Neuronal stem cell (in vitro differentiated cells): ENCODE results near the gene IFT122.

Experiments
- DNase-seq: peaks from one replicate; pipeline ENCODE4 v3.0.0-alpha.2; 2013; ENCODE audit warnings: low spot score
- H2AFZ ChIP-seq: one replicate; pipeline ENCODE4 v1.6.1; 2013; ENCODE audit warnings: mild to moderate bottlenecking, low read length, inconsistent platforms
- H2AK5ac ChIP-seq: 2 replicates; pipeline ENCODE4 v1.6.1; 2013; ENCODE audit warnings: low read depth, mild to moderate bottlenecking, inconsistent platforms, low read length, moderate library complexity, mixed read lengths
- H2BK120ac ChIP-seq: 2 replicates; pipeline ENCODE4 v1.6.1; 2013; ENCODE audit warnings: low read depth, mild to moderate bottlenecking, inconsistent platforms, low read length, moderate library complexity, mixed read lengths
- H2BK12ac ChIP-seq: one replicate; pipeline ENCODE4 v1.6.1; 2013; ENCODE audit warnings: low read length, inconsistent platforms
- H2BK15ac ChIP-seq: 2 replicates; pipeline ENCODE4 v1.6.1; 2013; ENCODE audit warnings: mild to moderate bottlenecking, low read length, inconsistent platforms, mixed read lengths
- H2BK5ac ChIP-seq: one replicate; pipeline ENCODE4 v1.6.1; 2013; ENCODE audit warnings: inconsistent platforms, mild to moderate bottlenecking, low read length, moderate library complexity
- H3K14ac ChIP-seq: one replicate; pipeline ENCODE4 v1.6.1; 2013; ENCODE audit warnings: low read length, inconsistent platforms
- H3K18ac ChIP-seq: 2 replicates; pipeline ENCODE4 v1.6.1; 2013; ENCODE audit warnings: low read length, inconsistent platforms
- H3K23ac ChIP-seq: 2 replicates; pipeline ENCODE4 v1.6.1; 2013; ENCODE audit warnings: low read depth, mild to moderate bottlenecking, mixed read lengths, low read length, inconsistent platforms; ENCODE audit not compliant: poor library complexity
- H3K27ac ChIP-seq: replicated peaks from 3 replicates; pipeline ENCODE4 v1.5.1; 2013; ENCODE audit warnings: low read length, inconsistent platforms
- H3K27me3 ChIP-seq, 3 experiments: 2 replicates each; pipeline ENCODE4 v1.6.1; 2013; ENCODE audit warnings: low read length in 3 of 3, mild to moderate bottlenecking in 2 of 3, inconsistent platforms in 1 of 3, low read depth in 1 of 3, mixed read lengths in 1 of 3, moderate library complexity in 1 of 3; ENCODE audit not compliant: control insufficient read depth in 3 of 3, insufficient read depth in 3 of 3
- H3K36me3 ChIP-seq, 2 donors: replicated peaks in 1 of 2; 2 replicates each; pipeline ENCODE4 v1.6.1; 2013; ENCODE audit warnings: low read length in 2 of 2; ENCODE audit not compliant: control insufficient read depth in 2 of 2, insufficient read depth in 2 of 2
- H3K4ac ChIP-seq: 2 replicates; pipeline ENCODE4 v1.6.1; 2013; ENCODE audit warnings: inconsistent platforms, mild to moderate bottlenecking, low read length, moderate library complexity
- H3K4me1 ChIP-seq, 2 donors: 1 replicate in 1 of 2; 2 replicates in 1 of 2; pipeline ENCODE4 v1.6.1; 2013; ENCODE audit warnings: low read length in 2 of 2, low read depth in 1 of 2; ENCODE audit not compliant: control insufficient read depth in 2 of 2, insufficient read depth in 1 of 2
- H3K4me2 ChIP-seq: one replicate; pipeline ENCODE4 v1.6.1; 2013; ENCODE audit warnings: mild to moderate bottlenecking, low read length, inconsistent platforms; ENCODE audit not compliant: insufficient read depth, poor library complexity, severe bottlenecking
- H3K4me3 ChIP-seq, 2 donors: 2 replicates each; pipeline ENCODE4 v1.5.1; 2013; ENCODE audit warnings: low read length in 2 of 2, mild to moderate bottlenecking in 2 of 2, inconsistent platforms in 1 of 2, moderate library complexity in 1 of 2
- H3K79me1 ChIP-seq: one replicate; pipeline ENCODE4 v1.6.1; 2013; ENCODE audit warnings: low read depth, mild to moderate bottlenecking, inconsistent platforms, low read length, moderate library complexity
- H3K9ac ChIP-seq: one replicate; pipeline ENCODE4 v1.6.1; 2013; ENCODE audit warnings: mild to moderate bottlenecking, low read depth, low read length, inconsistent platforms; ENCODE audit not compliant: poor library complexity
- H3K9me3 ChIP-seq, 2 donors: replicated peaks in 1 of 2; 2 replicates each; pipeline versions ENCODE3 to v1.6.1; 2013; ENCODE audit warnings: low read length in 2 of 2, mild to moderate bottlenecking in 2 of 2, inconsistent platforms in 1 of 2, low read depth in 1 of 2, mixed read lengths in 1 of 2, moderate library complexity in 1 of 2; ENCODE audit not compliant: control insufficient read depth in 2 of 2, insufficient read depth in 1 of 2
- H4K8ac ChIP-seq: one replicate; pipeline ENCODE4 v1.6.1; 2013; ENCODE audit warnings: low read depth, mild to moderate bottlenecking, inconsistent platforms, low read length, moderate library complexity
- H4K91ac ChIP-seq: one replicate; pipeline ENCODE4 v1.6.1; 2013; ENCODE audit warnings: low read length, low read depth, mild to moderate bottlenecking, inconsistent platforms; ENCODE audit not compliant: poor library complexity
- WGBS, 2 donors: extraction: QIAGEN DNeasy Blood & Tissue Kit; methylation state at CpG; one replicate each; pipeline ENCODE4 v1.1.7; 2013; ENCODE audit warnings: missing lambda C conversion rate in 2 of 2, mixed read lengths in 1 of 2; ENCODE audit not compliant: insufficient read length in 2 of 2, insufficient replicate concordance in 1 of 2; ENCODE audit errors: extremely low coverage in 2 of 2; 5-methylcytosine and 5-hydroxymethylcytosine counted together

IFT122 gene

GRCh38 chr3:129524081-129524480 lies 84.1 kb downstream of the IFT122 start:
- WGBS, 2 donors: no CpG with 5 or more reads among the region's 4 CpGs
- Histone ChIP-seq H3K14ac (no peak overlapping the region), H2AK5ac (no peak overlapping the region), H2BK5ac (no peak overlapping the region), H2BK120ac (no peak overlapping the region), H2BK12ac (no peak overlapping the region), H4K8ac (no peak overlapping the region), H2AFZ (no peak overlapping the region), H3K36me3 (peaks cover 0 to 3% of the 10 kb centered on the region in 2 donors), H3K4me2 (no peak overlapping the region), H3K4ac (no peak overlapping the region), H2BK15ac (no peak overlapping the region), H3K18ac (no peak overlapping the region), H3K4me1 (peaks cover 8 to 9% of the 10 kb centered on the region in 2 donors), H3K27me3 (no peaks in the 10 kb centered on the region), H3K27ac (no peak overlapping the region), H3K4me3 (no peak overlapping the region), H4K91ac (no peak overlapping the region), H3K23ac (no peak overlapping the region), H3K9ac (no peak overlapping the region), H3K79me1 (no peaks in the 10 kb centered on the region), H3K9me3 (no peaks in the 10 kb centered on the region)
- no peak for DNase-seq

GRCh38 chr3:129525341-129525968 lies 85.4 kb downstream of the IFT122 start:
- Histone ChIP-seq H3K4ac (no peak overlapping the region), H3K4me2 (no peak overlapping the region), H2AK5ac (no peak overlapping the region), H3K4me3 (no peak overlapping the region), H3K4me1 (peaks cover 16% of the 10 kb centered on the region in 2 donors), H3K23ac (no peak overlapping the region), H3K79me1 (no peaks in the 10 kb centered on the region), H3K9ac (no peak overlapping the region), H2BK15ac (no peak overlapping the region), H2BK12ac (no peak overlapping the region), H3K27ac (no peak overlapping the region), H4K91ac (no peak overlapping the region), H4K8ac (no peak overlapping the region), H3K9me3 (no peaks in the 10 kb centered on the region), H2AFZ (no peak overlapping the region), H2BK5ac (no peak overlapping the region), H3K14ac (no peak overlapping the region), H3K27me3 (no peaks in the 10 kb centered on the region), H3K36me3 (no peaks in the 10 kb centered on the region), H2BK120ac (no peak overlapping the region), H3K18ac (no peak overlapping the region)
- WGBS, 2 donors: no CpG with 5 or more reads among the region's 8 CpGs
- no peak for DNase-seq

DNA sequence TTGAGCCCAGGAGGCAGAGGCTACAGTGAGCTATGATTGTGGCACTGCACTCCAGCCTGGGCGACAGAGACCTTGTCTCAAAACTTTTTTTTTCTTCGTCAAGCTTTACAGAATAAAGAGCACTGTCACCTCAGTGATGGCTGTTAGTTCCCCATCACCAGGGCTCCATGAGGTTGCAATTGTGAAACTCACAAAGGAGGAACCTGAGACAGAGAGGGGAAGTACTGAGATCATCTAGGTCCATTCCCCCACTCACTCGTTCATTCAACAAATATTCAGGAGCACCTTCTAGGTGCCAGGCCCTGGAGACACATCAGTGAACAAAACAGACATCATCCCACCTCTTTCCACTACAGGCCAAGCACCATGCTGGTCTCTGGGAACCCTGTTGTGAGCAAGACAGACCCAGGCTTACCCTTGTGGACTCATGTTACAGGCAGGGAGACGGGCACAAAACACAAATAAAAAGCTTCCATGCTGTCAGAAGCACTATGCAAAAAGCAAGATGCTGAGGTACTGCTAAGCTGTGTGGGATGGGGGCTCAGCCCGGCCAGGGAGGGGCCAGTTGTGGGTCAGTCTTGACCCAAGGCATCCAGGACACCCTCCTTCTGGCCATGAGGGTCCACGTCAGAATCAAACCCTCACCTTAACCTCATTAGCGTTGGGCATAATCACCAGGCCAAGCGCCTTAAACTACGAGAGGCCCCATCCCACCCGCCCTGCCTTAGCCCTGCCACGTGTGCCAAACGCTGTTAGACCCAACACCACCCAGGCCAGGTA lies 86.3 kb downstream of the IFT122 start:
- H3K9me3 ChIP-seq: no peaks in the 10 kb centered on the region
- H3K27me3 ChIP-seq: no peaks in the 10 kb centered on the region
- H3K23ac ChIP-seq: no peak overlapping the region
- no peak overlapping the region for H2BK15ac ChIP-seq
- no peak overlapping the region for H4K8ac ChIP-seq
- H3K4me1 ChIP-seq: peaks cover 19 to 20% of the 10 kb centered on the region in 2 donors
- H2BK120ac ChIP-seq: no peak overlapping the region
- no peak overlapping the region for H2BK12ac ChIP-seq
- H2AFZ ChIP-seq: no peak overlapping the region
- no peak overlapping the region for H2AK5ac ChIP-seq
- H3K27ac ChIP-seq: no peak overlapping the region
- H3K18ac ChIP-seq: peak overlapping the region; percentile 76
- no peak overlapping the region for H3K14ac ChIP-seq
- H3K4me3 ChIP-seq: no peak overlapping the region
- WGBS, 2 donors: no CpG with 5 or more reads among the region's 12 CpGs
- no peak overlapping the region for H3K9ac ChIP-seq
- no peak overlapping the region for H3K4me2 ChIP-seq
- H3K79me1 ChIP-seq: no peaks in the 10 kb centered on the region
- H3K36me3 ChIP-seq: no peaks in the 10 kb centered on the region
- no peak overlapping the region for H4K91ac ChIP-seq
- no peak overlapping the region for H3K4ac ChIP-seq
- no peak for DNase-seq
- H2BK5ac ChIP-seq: no peak overlapping the region

GRCh38 chr3:129527262-129527661 lies 87.2 kb downstream of the IFT122 start:
- peak overlapping the region; percentile 68 for H2AK5ac ChIP-seq
- no peak overlapping the region for H3K14ac ChIP-seq
- no peak overlapping the region for H3K27ac ChIP-seq
- no peak overlapping the region for H4K91ac ChIP-seq
- H3K4me3 ChIP-seq: no peak overlapping the region
- no peak overlapping the region for H2BK120ac ChIP-seq
- peak overlapping the region; percentile 20 for H3K18ac ChIP-seq
- H2BK15ac ChIP-seq: no peak overlapping the region
- H3K27me3 ChIP-seq: no peaks in the 10 kb centered on the region
- H4K8ac ChIP-seq: no peak overlapping the region
- H3K9me3 ChIP-seq: no peaks in the 10 kb centered on the region
- H3K4ac ChIP-seq: no peak overlapping the region
- no CpG with 5 or more reads among the region's 11 CpGs for WGBS, 2 donors
- no peak overlapping the region for H2BK5ac ChIP-seq
- H3K9ac ChIP-seq: no peak overlapping the region
- no peak overlapping the region for H3K4me2 ChIP-seq
- H3K4me1 ChIP-seq: peaks cover 12 to 20% of the 10 kb centered on the region in 2 donors
- H3K23ac ChIP-seq: no peak overlapping the region
- no peak overlapping the region for H2AFZ ChIP-seq
- no peak for DNase-seq
- no peaks in the 10 kb centered on the region for H3K79me1 ChIP-seq
- no peaks in the 10 kb centered on the region for H3K36me3 ChIP-seq
- peak overlapping the region; percentile 24 for H2BK12ac ChIP-seq
